ENCODE data around the gene TFAP2D.

- TF ChIP-seq CTCF (conservative IDR thresholded peaks at IDR 0.05; ENCODE audit: low read length) (no peak), EZH2phosphoT487 (IDR thresholded peaks at IDR 0.05; ENCODE audit: borderline replicate concordance, low read depth, low read length) (no peak)
These were observed 4.0 kb upstream of the TFAP2D start for GRCh38 chr6:50709366-50709734.

Data from OCI-LY7 (cell line).